Vagina (tissue), 2 donors: ENCODE results near the gene DHRS4.

Experiments
- CTCF ChIP-seq, 3 experiments: fragments of 450-650 bp in 2 of 3; fragments of 200-600 bp in 1 of 3; sonication (generic) in 1 of 3; IDR thresholded peaks; one replicate each; pipeline ENCODE4 v1.5.1; 2017 to 2019; ENCODE audit warnings: antibody characterized with exemption in 3 of 3, mild to moderate bottlenecking in 2 of 3, moderate library complexity in 2 of 3
- POLR2A ChIP-seq, 2 donors: fragments of 450-650 bp; IDR thresholded peaks; one replicate each; pipeline ENCODE4 v1.6.1; 2017; ENCODE audit warnings: antibody characterized with exemption in 2 of 2, mild to moderate bottlenecking in 2 of 2, moderate library complexity in 2 of 2

- TF ChIP-seq POLR2A (IDR thresholded peaks at IDR 0.05) (no peak), CTCF (IDR thresholded peaks at IDR 0.05) (no peak)
These were observed 11.0 kb upstream of the DHRS4 start for GRCh38 chr14:23942587-23942986.
